Esophagus muscularis mucosa (tissue), 4 donors: Measurements from ENCODE around the gene CCNY. TPM values are rescaled to one million over a fixed set of nuclear protein-coding genes. Genes with fewer than 3 reads are reported as not detected.

ENCODE experiments used
- DNase-seq: peaks from one replicate; pipeline ENCODE4 v3.0.0-alpha.2; 2017; ENCODE audit errors: extremely low spot score
- H3K27ac ChIP-seq, 4 donors: fragments of 200-600 bp; sonication (generic); replicated peaks in 1 of 4; 1 replicate in 3 of 4; 2 replicates in 1 of 4; pipeline ENCODE4 v1.5.1; 2016 to 2019; ENCODE audit warnings: mild to moderate bottlenecking in 1 of 4
- H3K27me3 ChIP-seq, 4 donors: fragments of 200-600 bp; sonication (generic); one replicate each; pipeline versions ENCODE4 v1.5.1 to v1.6.0; 2016 to 2019
- H3K36me3 ChIP-seq, 4 donors: fragments of 200-600 bp; sonication (generic); one replicate each; pipeline ENCODE4 v1.5.1; 2016 to 2019
- H3K4me1 ChIP-seq, 4 donors: fragments of 200-600 bp; sonication (generic); one replicate each; pipeline ENCODE4 v1.5.1; 2016 to 2019
- H3K4me3 ChIP-seq, 4 donors: fragments of 200-600 bp; sonication (generic); 1 replicate in 2 of 4; 2 replicates in 2 of 4; pipeline ENCODE4 v1.5.1; 2016 to 2019; ENCODE audit warnings: mild to moderate bottlenecking in 4 of 4, moderate library complexity in 1 of 4
- H3K9me3 ChIP-seq, 4 donors: fragments of 200-600 bp; sonication (generic); 1 replicate in 3 of 4; 2 replicates in 1 of 4; pipeline ENCODE4 v1.5.1; 2016 to 2019
- CTCF ChIP-seq, 3 experiments: fragments of 200-600 bp in 2 of 3; fragments of 450-650 bp in 1 of 3; sonication (generic) in 2 of 3; IDR thresholded peaks; one replicate each; pipeline ENCODE4 v1.5.1; 2017 to 2019; ENCODE audit warnings: antibody characterized with exemption in 3 of 3, mild to moderate bottlenecking in 2 of 3, moderate library complexity in 1 of 3
- EP300 ChIP-seq: sonication (generic); formaldehyde crosslinking; IDR thresholded peaks from one replicate; pipeline ENCODE4 v1.6.1; 2017; ENCODE audit warnings: antibody characterized with exemption
- POLR2A ChIP-seq: fragments of 450-650 bp; IDR thresholded peaks from one replicate; pipeline ENCODE4 v1.6.1; 2017; ENCODE audit warnings: antibody characterized with exemption, moderate library complexity, mild to moderate bottlenecking, low read depth
- POLR2AphosphoS5 ChIP-seq, 2 donors: sonication (generic); formaldehyde crosslinking; IDR thresholded peaks; one replicate each; pipeline ENCODE4 v1.6.1; 2017; ENCODE audit warnings: antibody characterized with exemption in 2 of 2
- WGBS: methylation state at CpG from one replicate; pipeline ENCODE4 v1.1.5; 2018; 5-methylcytosine and 5-hydroxymethylcytosine counted together
- intact Hi-C: fragments of 100-400 bp; cut with DNase I; formaldehyde crosslinking; loops from one replicate; pipeline ENCODE4 v1.15.1; 2023
- total RNA-seq, 4 donors: library from RNA; depleted of rRNA; stranded (reverse); fragments of >200 nt; gene quantifications; one replicate each; pipeline versions ENCODE4 v1.1.0 to v1.2.1, GENCODE V29; 2016

Gene CCNY
- total RNA-seq, 4 donors from 2014 or later: 36.6 to 53.5 (median 47.0) TPM

- H3K4me1 ChIP-seq: peaks cover 53 to 66% (median 56%) of the 10 kb centered on the region in 4 donors
- H3K27me3 ChIP-seq: no peaks in the 10 kb centered on the region
- no peak for DNase-seq
- 71% methylated on average over 2 of the region's 2 CpGs for WGBS
- no peak overlapping the region for H3K4me3 ChIP-seq
- TF ChIP-seq CTCF (IDR thresholded peaks at IDR 0.05): no peak
- no peak for TF ChIP-seq POLR2AphosphoS5 (IDR thresholded peaks at IDR 0.05)
- no peak for TF ChIP-seq POLR2A
- no peak for TF ChIP-seq EP300
- no peaks in the 10 kb centered on the region for H3K36me3 ChIP-seq
- peaks cover 0 to 11% (median 6%) of the 10 kb centered on the region in 4 donors for H3K9me3 ChIP-seq
- intact Hi-C loops: no loop called here
- H3K27ac ChIP-seq: no peak overlapping the region
Measured at GRCh38 chr10:35390161-35390840, 54.0 kb downstream of the CCNY start.

GRCh38 chr10:35390843-35391152 is 54.5 kb downstream of the CCNY start:
- WGBS: 93% methylated on average over 2 of the region's 2 CpGs
- Histone ChIP-seq H3K4me1 (peaks cover 55 to 71% (median 60%) of the 10 kb centered on the region in 4 donors), H3K36me3 (no peaks in the 10 kb centered on the region), H3K27me3 (no peaks in the 10 kb centered on the region), H3K9me3 (peaks cover 0 to 11% (median 6%) of the 10 kb centered on the region in 4 donors), H3K4me3 (no peak overlapping the region), H3K27ac (no peak overlapping the region)
- no peak for DNase-seq
- intact Hi-C loops: no loop called here
- TF ChIP-seq POLR2A: no peak

- Histone ChIP-seq H3K27ac (no peak overlapping the region), H3K4me1 (peaks cover 59 to 71% (median 62%) of the 10 kb centered on the region in 4 donors), H3K36me3 (no peaks in the 10 kb centered on the region), H3K4me3 (no peak overlapping the region), H3K9me3 (peaks cover 0 to 11% (median 6%) of the 10 kb centered on the region in 4 donors), H3K27me3 (no peaks in the 10 kb centered on the region)
- intact Hi-C loops: no loop called here
- no peak for DNase-seq
- WGBS: 90% methylated on average over 9 of the region's 9 CpGs
- TF ChIP-seq POLR2A (no peak), CTCF (IDR thresholded peaks at IDR 0.05) (no peak), EP300 (no peak), POLR2AphosphoS5 (IDR thresholded peaks at IDR 0.05) (no peak)
Measured at GRCh38 chr10:35391153-35391953, 55.0 kb downstream of the CCNY start.

- Histone ChIP-seq H3K4me1 (peaks cover 60 to 71% (median 61%) of the 10 kb centered on the region in 4 donors), H3K9me3 (peaks cover 0 to 11% (median 6%) of the 10 kb centered on the region in 4 donors), H3K36me3 (no peaks in the 10 kb centered on the region), H3K27ac (no peak overlapping the region), H3K4me3 (no peak overlapping the region), H3K27me3 (no peaks in the 10 kb centered on the region)
- WGBS: 97% methylated on average over 2 of the region's 2 CpGs
- DNase-seq: no peak
- TF ChIP-seq CTCF (IDR thresholded peaks at IDR 0.05) (no peak), EP300 (no peak), POLR2A (no peak), POLR2AphosphoS5 (IDR thresholded peaks at IDR 0.05) (no peak)
- intact Hi-C loops: no loop called here
Measured at GRCh38 chr10:35391954-35392262, 55.6 kb downstream of the CCNY start.

- H3K4me3 ChIP-seq: no peak overlapping the region
- DNase-seq: no peak
- TF ChIP-seq POLR2AphosphoS5 (IDR thresholded peaks at IDR 0.05) (no peak), POLR2A (no peak), CTCF (IDR thresholded peaks at IDR 0.05) (no peak), EP300 (no peak)
- no peaks in the 10 kb centered on the region for H3K36me3 ChIP-seq
- H3K27ac ChIP-seq: no peak overlapping the region
- no peaks in the 10 kb centered on the region for H3K27me3 ChIP-seq
- 89% methylated on average over 8 of the region's 8 CpGs for WGBS
- H3K4me1 ChIP-seq: peaks cover 60 to 71% (median 61%) of the 10 kb centered on the region in 4 donors
- intact Hi-C loops: no loop called here
- peaks cover 0 to 11% (median 6%) of the 10 kb centered on the region in 4 donors for H3K9me3 ChIP-seq
Measured at GRCh38 chr10:35392482-35393228, 56.3 kb downstream of the CCNY start.
